GM19238 (cell line): ENCODE data around the gene RAB6D.
"Not testable (repeated sequence)": the region's sequence is repeated elsewhere in the genome, so short reads cannot be mapped to it uniquely, and the experiment has no call there.

Experiments
- DNase-seq: peaks from one replicate; pipeline ENCODE4 v3.0.0; 2011; ENCODE audit warnings: low spot score; ENCODE audit not compliant: insufficient read length

RAB6D gene

GRCh38 chr2:131363703-131364186 is at the start of gene RAB6D:
TSS of gene RAB6D (minus strand) at chr2:131364168. CDS start at chr2:131363720, 448 bp downstream.
- DNase-seq: not testable (repeated sequence)

DNA sequence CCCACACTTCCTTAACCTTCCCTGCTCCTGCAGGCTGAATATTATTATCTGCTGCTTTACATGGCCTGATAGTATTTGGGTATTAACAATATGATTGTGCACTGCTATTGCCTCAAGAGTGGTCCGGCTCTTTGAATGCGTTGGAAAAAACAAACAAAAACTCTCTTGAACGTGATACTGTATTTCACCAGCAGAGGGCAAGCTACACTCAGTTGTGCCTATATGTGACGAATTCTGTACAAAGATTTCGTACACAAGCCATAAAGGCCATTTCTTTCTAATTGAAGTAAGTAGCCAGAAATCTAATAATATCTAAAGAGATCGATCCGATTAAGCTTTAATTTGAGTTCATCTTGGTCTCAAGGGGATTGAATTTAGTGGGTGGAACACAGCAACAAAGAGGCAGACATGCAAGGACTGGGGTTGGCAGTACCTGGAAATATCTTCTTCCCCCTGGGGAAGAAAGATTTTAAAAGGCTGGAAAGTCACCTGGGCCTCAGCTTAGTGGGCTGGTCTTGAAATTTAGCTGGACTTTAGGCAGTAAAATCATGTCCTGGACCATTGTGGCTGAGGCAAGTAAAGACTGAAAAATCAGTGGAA is 49.3 kb upstream of the RAB6D start:
- DNase-seq: no peak

- DNase-seq: no peak
Observed at GRCh38 chr2:131410173-131410572, 46.2 kb upstream of the RAB6D start.

- no peak for DNase-seq
Observed at GRCh38 chr2:131408778-131409177, 44.8 kb upstream of the RAB6D start.

- DNase-seq: no peak
Observed at GRCh38 chr2:131408207-131408606, 44.2 kb upstream of the RAB6D start.

DNA sequence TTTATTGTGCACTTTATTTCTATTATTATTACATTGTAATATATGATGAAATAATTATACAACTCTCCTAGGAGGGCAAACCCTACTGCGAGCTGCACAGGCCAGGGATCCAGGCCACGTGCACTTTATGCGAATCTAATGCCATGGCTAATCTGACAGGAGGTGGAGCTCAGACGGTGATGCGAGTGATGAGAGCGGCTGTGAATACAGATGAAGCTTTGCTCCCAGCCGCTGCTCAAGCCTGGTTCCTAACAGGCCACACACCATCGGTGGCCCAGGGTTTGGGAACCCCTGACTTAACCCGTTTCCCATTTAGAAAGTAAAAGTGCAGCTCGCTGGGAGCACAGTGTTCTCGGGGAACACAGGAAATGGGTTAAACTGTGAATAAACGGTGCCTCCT is 40.8 kb upstream of the RAB6D start:
- DNase-seq: no peak

GRCh38 chr2:131402320-131403039 is 38.5 kb upstream of the RAB6D start:
- no peak for DNase-seq

- no peak for DNase-seq
Observed at GRCh38 chr2:131400849-131401248, 36.9 kb upstream of the RAB6D start.

- DNase-seq: not testable (repeated sequence)
Observed at GRCh38 chr2:131400441-131400840, 36.5 kb upstream of the RAB6D start.

DNA sequence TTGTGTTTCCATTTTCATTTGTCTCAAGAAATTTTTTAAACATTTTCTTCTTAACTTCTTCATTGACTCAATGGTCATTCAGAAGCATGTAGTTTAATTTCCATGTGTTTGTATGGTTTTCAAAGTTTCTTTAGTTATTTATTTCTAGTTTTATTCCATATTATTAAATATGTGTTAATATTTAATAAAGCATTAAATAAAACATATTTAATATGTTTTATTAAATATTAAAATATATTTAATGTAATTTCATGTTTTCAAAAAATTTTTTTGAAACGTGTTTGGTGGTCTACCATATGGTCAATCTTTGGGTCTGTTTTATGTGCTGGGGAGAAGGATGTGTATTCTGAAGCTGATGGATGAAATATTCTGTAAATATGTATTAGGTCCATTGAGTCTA is 32.2 kb upstream of the RAB6D start:
- DNase-seq: not testable (repeated sequence)

DNA sequence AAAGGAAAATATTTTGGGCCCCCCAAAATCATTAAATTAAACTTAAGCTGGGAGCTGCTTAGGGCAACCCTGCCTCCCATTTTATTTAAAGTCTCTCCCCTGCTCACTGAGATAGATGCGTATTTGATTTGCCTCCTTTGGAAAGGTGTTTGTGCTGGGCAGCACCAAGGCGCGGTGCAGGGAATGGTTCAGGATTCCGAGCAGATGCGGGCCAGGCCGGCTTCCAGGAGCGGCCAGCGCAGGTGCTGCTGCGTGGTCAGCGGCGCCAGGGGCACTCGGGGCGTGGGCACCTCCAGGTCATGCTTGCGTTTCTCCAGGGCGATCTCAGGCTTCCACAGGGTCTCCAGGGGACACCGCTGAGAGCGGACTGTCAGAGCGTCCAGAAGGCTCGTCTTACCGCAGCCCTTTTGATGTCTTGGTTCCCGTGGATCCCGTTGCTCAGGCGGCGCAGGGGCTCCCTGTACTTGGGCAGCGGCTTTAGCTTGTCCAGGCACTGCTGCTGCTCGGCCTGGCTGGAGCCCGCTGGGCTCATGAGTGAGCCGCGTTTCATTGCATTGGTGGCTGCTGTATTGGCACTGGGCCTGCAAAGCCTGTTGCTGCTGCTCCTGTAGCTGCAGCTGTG is 31.2 kb upstream of the RAB6D start:
- DNase-seq: not testable (repeated sequence)

DNA sequence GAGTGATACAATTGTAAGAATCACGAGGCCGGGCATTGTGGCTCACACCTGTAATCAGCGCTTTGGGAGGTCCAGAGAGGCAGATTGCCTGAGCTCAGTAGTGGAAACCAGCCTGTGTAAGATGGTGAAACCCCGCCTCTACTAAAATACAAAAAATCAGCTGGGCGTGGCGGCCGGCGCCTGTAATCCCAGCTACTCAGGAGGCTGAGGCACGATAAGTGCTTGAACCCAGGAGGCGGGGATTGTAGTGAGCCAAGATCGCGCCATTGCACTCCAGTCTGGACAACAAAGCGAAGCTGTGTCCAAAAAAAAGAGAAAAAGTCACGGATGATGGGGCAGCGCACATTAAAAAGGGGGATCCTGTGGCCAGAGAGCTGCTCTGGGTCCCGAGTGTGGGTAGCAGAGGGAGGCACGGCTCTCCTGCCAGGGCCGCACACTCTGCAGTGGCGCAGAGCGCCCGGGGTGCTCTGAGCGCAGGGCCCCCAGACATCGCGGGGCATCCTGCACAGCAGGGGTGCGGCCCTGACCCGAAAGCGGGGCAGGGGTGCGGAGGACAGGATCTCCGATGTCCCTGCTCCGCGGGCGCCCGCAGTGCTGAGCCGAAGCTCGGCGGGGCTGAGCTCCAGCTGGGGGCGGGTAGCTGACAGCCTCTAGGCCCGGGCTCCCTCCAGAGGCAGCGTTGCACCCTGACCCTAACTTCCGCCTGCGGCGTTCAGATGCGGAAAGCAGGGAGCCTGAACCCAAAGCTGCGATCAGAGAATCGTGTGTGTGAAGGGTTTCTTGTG is 30.4 kb upstream of the RAB6D start:
- DNase-seq: no peak

DNA sequence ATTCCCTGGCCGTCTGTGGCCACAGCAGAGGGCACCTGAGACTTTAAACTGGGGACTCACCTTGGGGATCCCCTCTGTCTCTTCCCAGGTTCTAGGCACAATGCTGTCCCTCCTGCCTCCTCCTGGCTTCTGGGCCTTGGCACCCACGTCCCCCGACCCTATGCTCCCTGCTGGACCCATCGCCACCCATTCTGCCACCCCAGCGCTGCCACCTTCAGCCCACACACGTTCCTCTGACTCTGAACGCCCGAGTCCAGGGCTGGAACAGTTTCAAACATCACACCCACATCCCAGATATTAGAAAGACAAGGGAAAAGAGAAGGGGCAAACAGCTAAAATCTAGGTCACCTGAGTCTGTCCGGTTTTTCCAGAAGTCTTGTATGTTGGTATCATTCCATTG is 28.0 kb upstream of the RAB6D start:
- DNase-seq: not testable (repeated sequence)

GRCh38 chr2:131391471-131391870 is 27.5 kb upstream of the RAB6D start:
- DNase-seq: not testable (repeated sequence)

GRCh38 chr2:131390495-131391130 is 26.6 kb upstream of the RAB6D start:
- DNase-seq: not testable (repeated sequence)

GRCh38 chr2:131389657-131390056 is 25.7 kb upstream of the RAB6D start:
- DNase-seq: no peak

DNA sequence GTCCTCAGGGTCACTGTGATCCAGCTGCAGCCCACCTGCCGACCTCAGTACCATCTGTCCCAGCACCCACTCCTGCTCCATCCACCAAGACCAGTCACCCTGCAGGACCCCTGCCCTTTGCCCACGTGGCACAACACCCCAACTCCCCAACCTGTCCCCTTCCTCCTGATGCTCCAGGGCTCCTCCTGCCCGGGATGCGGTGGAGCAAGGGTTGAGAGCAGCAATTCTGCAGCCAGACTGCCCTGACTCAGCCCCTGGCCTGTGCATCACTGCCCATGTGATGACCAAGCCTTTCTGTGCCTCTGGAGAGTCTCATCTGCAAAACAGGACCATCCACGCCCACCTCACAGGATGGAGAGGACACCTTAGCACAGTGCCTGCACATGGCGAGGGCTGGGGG is 24.9 kb upstream of the RAB6D start:
- DNase-seq: not testable (repeated sequence)

GRCh38 chr2:131373111-131373510 is 9.1 kb upstream of the RAB6D start:
- DNase-seq: not testable (repeated sequence)

GRCh38 chr2:131369954-131370353 is 6.0 kb upstream of the RAB6D start:
- no peak for DNase-seq

- DNase-seq: not testable (repeated sequence)
Observed at GRCh38 chr2:131368493-131369066, 4.6 kb upstream of the RAB6D start.

DNA sequence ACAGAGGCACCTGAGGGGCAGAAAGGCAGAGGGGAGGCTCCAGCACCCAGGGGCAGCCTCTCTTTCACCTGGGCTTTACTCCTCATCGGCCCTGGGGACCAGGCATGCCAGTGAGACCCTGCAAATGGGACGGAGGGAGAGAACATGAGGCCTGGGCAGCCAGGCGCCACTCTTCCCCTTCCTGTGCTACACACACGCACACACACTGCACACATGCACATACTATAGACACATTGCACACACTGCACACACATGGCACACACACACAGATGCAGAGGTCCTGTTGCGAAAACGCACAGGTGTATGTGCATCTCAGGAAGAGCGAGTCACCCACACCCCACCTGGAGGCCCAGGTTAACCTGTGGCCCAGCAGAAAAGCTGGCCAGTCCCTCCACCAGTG is 3.4 kb upstream of the RAB6D start:
- no peak for DNase-seq
